HUES64 (cell line): ENCODE measurements around the gene FOXP1.
"Not testable (repeated sequence)": the region's sequence is repeated elsewhere in the genome, so short reads cannot be mapped to it uniquely, and the experiment has no call there.

Experiments used
- H3K27ac ChIP-seq: 2 replicates; pipeline ENCODE4 v1.7.0; 2013; ENCODE audit warnings: low read depth, low read length, inconsistent platforms
- H3K27me3 ChIP-seq: 2 replicates; pipeline ENCODE4 v1.6.1; 2013; ENCODE audit warnings: mild to moderate bottlenecking, low read length; ENCODE audit not compliant: insufficient read depth
- H3K36me3 ChIP-seq: 2 replicates; pipeline ENCODE4 v1.6.1; 2013; ENCODE audit warnings: mild to moderate bottlenecking, low read length; ENCODE audit not compliant: insufficient read depth
- H3K4me1 ChIP-seq: 2 replicates; pipeline ENCODE4 v1.6.1; 2013; ENCODE audit warnings: mild to moderate bottlenecking, low read length, moderate library complexity; ENCODE audit not compliant: insufficient read depth
- H3K4me3 ChIP-seq: 2 replicates; pipeline ENCODE4 v1.5.1; 2013; ENCODE audit warnings: mild to moderate bottlenecking, low read length, moderate library complexity
- H3K9ac ChIP-seq: 2 replicates; pipeline ENCODE4 v1.6.1; 2013; ENCODE audit warnings: mild to moderate bottlenecking, low read depth, low read length
- H3K9me3 ChIP-seq: 2 replicates; pipeline ENCODE4 v1.6.1; 2013; ENCODE audit warnings: low read depth, low read length; ENCODE audit not compliant: insufficient read depth
- WGBS: fragments of 150-250, 120-280 bp; methylation state at CpG from one replicate; pipeline ENCODE4 v1.1.7; 2013; ENCODE audit warnings: missing lambda C conversion rate; 5-methylcytosine and 5-hydroxymethylcytosine counted together

The FOXP1 gene

DNA sequence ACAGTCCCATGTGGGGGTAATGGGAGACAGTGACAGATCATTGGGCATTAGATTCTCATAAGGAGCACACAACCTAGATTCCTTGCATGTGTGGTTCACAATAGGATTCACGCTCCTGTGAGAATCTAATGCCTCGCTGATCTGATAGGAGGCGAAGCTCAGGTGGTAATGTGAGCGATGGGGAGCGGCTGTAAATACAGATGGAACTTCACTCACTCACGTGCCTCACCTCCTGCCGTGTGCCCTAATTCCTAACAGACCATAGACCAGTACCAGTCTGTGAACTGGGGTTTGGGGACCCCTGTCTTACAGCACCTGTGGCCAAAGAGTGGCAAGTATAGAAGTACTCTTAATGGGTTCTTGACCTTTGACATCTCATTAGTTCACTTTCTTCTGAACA, 554.7 kb downstream of the FOXP1 start:
- WGBS = 95% methylated on average over 7 of the region's 7 CpGs
- Histone ChIP-seq H3K4me3 (no peak overlapping the region), H3K27me3 (no peaks in the 10 kb centered on the region), H3K9ac (no peak overlapping the region), H3K4me1 (peaks cover 17% of the 10 kb centered on the region), H3K27ac (no peak overlapping the region), H3K36me3 (0 out of 2 replicates have a peak, but pooled peaks cover 5% of the 10 kb centered on the region), H3K9me3 (no peaks in the 10 kb centered on the region)

DNA sequence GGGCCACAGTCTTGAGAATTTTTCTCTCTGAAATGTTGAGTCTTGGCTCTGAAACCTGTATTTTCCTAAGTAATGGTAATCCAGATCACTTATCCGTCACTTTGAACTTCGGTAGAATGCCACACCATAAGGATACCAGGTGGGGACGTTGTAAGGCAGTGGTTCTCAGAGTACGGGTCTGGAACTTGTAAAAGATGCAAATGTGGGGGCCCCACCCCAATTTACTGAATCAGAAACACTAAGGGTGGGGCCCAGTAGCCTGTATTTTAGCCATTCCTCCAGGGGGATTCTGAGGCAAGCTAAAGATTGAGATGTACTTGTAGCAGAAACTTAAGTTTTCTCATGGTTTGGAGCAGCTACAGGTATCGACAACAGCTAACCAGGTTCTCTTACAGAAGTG, 555.3 kb downstream of the FOXP1 start:
- no peaks in the 10 kb centered on the region for H3K9me3 ChIP-seq
- no peak overlapping the region for H3K9ac ChIP-seq
- 0 out of 2 replicates have a peak, but pooled peaks cover 5% of the 10 kb centered on the region for H3K36me3 ChIP-seq
- H3K27ac ChIP-seq = no peak overlapping the region
- peaks cover 13% of the 10 kb centered on the region for H3K4me1 ChIP-seq
- no peaks in the 10 kb centered on the region for H3K27me3 ChIP-seq
- H3K4me3 ChIP-seq = no peak overlapping the region
- WGBS = 93% methylated on average over 5 of the region's 5 CpGs

DNA sequence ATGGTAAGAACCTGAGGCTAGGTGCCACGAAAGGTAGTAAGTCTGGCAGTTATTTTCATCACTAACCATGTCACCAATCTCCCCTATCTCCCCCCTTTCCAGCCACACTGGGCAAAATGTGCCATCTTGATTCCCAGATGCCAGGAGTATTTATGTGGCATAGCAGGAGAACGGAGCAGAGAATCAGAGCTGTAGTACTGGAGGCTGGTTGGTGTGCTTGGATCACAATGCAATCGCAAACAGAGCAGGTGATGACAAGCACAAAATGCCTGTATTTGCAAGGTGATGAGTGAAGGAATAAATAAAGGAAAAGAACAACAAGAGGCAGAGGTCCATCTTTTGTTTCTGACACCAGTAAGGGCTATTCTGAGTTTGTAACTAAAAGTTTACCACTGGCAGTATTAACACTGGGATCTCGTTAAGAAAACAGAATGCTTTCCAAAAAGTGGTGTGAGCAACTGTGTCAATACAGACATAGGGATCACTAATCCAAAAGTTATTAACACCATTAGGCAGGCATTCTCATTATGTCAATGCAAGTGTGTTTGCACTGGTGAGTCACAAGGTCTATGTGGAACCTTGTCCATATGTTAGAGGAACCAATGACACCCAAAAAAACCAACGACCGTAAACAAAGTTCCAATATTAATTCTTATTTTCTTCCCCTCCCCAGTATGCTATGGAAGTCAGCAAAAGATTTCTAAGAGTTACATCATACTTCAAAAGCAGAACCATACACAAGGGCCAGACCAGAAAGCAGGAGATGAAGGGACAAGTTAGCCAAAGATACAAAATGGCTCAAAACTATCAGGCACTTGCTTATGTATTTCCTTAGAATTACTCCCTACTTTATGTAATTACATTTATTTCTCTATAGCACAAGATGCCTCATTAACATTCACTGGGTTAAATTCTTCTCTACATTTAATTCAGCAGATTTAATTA, 556.6 kb downstream of the FOXP1 start:
- WGBS = 89% methylated on average over 6 of the region's 6 CpGs
- no peaks in the 10 kb centered on the region for H3K27me3 ChIP-seq
- H3K4me1 ChIP-seq = peaks cover 13% of the 10 kb centered on the region
- no peak overlapping the region for H3K4me3 ChIP-seq
- H3K27ac ChIP-seq = no peak overlapping the region; the same call in 1 of the 2 replicates
- no peaks in the 10 kb centered on the region for H3K9me3 ChIP-seq
- 0 out of 2 replicates have a peak, but pooled peaks cover 4% of the 10 kb centered on the region for H3K36me3 ChIP-seq
- H3K9ac ChIP-seq = no peak overlapping the region

DNA sequence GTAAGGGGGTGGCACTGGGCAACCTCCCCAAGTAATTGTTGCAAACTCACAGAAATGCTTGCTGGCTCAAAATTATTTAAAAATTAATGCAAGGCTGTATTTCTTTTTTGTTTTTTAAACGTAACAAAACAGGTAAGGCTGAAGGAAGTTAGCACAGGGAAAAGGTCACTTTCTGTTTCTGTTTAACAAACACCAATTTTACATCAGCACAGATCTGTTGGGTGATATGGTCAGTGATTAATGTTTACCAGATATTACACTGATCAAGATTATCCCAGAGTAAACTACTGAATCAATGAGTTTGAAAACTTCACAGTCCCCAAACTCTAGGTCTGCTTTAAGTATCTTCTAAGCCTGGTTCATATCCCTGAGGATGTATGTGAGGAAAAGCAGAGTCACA, 558.0 kb downstream of the FOXP1 start:
- H3K27ac ChIP-seq = no peak overlapping the region
- no peaks in the 10 kb centered on the region for H3K36me3 ChIP-seq
- no peaks in the 10 kb centered on the region for H3K9me3 ChIP-seq
- WGBS = 100% methylated on average over 1 of the region's 1 CpG
- H3K4me1 ChIP-seq = peaks cover 14% of the 10 kb centered on the region
- H3K9ac ChIP-seq = no peak overlapping the region
- no peak overlapping the region for H3K4me3 ChIP-seq
- no peaks in the 10 kb centered on the region for H3K27me3 ChIP-seq

DNA sequence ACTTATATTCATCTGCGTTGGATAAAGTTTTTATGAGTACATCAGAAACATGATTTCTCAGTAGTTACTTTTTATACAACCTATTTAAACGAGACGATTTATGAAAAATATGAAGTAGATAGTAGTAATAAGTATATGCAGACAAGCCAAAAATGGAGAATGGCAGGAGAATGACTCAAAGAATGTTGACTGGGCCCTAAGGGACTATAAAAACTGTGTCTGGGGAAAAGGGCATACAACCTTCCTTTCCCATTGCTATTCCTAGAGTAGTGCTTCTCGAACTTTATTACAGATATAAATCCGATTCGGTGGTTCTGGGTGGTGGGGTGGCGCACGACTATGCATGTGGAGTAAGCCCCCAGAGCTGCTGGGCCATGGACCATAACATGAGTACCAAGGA, 558.5 kb downstream of the FOXP1 start:
- Histone ChIP-seq H3K9ac (no peak overlapping the region), H3K4me1 (peaks cover 14% of the 10 kb centered on the region), H3K27ac (no peak overlapping the region), H3K27me3 (no peaks in the 10 kb centered on the region), H3K9me3 (no peaks in the 10 kb centered on the region), H3K36me3 (no peaks in the 10 kb centered on the region), H3K4me3 (no peak overlapping the region)
- 96% methylated on average over 8 of the region's 8 CpGs for WGBS

DNA sequence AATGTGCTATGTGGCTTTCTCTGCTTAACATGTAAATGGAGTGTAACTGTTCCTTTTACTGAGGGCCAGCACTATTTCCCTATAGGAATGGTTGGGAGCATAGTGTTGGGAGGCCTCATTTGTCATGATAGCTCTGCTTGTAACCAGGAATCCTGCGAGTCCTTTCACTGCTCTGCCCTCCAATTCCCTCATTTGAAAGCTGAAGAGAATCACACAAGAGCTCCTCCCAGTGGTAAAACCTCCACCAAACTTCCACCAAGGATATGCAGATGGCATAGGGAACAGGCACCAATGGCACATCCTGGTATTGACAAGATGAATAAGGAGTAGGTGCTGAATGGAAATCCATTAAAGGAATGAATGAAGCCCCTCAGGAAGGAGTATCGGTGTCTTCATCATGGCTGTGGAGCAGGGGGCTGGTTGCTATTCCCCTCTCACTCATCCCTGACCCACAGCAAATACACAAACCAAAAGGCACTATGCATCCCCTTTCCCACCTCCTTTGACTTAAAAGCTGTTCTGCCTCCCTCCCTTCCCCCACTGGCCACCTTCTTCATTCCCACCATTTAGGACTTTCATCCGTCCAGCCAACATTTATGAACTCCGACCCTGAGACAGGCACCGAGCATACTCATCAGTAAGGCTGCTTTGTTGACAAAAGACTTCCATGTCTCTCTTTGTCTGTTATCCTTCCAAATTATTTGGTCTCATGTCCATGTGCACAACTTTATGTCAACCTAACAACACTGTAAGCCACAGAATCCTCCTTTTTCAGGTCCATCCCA, 560.8 kb downstream of the FOXP1 start:
- Histone ChIP-seq H3K36me3 (no peaks in the 10 kb centered on the region), H3K27ac (no peak overlapping the region), H3K9ac (no peak overlapping the region), H3K4me3 (no peak overlapping the region), H3K27me3 (no peaks in the 10 kb centered on the region), H3K9me3 (no peaks in the 10 kb centered on the region), H3K4me1 (peaks cover 14% of the 10 kb centered on the region)
- 70% methylated on average over 5 of the region's 5 CpGs for WGBS

DNA sequence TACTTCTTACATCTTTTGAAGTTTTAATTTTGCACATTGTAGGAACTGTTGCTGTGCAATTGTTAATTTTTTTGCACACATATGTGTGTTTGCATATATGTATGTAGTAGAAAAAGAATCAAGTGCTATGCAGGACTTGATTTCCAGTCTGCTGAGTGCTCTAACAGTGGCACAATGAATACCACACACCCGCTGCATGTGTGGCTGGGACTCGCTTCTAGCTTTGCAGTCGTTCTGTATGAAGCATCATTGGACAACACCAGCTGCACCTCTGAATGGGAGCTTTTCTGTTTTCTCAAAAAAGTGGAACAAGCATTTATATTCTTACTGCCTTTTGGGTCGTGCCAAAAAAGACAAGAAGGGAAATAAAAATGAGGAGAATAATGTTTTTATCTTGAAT, 564.7 kb downstream of the FOXP1 start:
- WGBS = 89% methylated on average over 4 of the region's 4 CpGs
- Histone ChIP-seq H3K4me3 (no peak overlapping the region), H3K27me3 (no peaks in the 10 kb centered on the region), H3K9me3 (no peaks in the 10 kb centered on the region), H3K36me3 (peaks cover 8% of the 10 kb centered on the region), H3K9ac (no peak overlapping the region), H3K27ac (no peak overlapping the region), H3K4me1 (peaks cover 14% of the 10 kb centered on the region)

DNA sequence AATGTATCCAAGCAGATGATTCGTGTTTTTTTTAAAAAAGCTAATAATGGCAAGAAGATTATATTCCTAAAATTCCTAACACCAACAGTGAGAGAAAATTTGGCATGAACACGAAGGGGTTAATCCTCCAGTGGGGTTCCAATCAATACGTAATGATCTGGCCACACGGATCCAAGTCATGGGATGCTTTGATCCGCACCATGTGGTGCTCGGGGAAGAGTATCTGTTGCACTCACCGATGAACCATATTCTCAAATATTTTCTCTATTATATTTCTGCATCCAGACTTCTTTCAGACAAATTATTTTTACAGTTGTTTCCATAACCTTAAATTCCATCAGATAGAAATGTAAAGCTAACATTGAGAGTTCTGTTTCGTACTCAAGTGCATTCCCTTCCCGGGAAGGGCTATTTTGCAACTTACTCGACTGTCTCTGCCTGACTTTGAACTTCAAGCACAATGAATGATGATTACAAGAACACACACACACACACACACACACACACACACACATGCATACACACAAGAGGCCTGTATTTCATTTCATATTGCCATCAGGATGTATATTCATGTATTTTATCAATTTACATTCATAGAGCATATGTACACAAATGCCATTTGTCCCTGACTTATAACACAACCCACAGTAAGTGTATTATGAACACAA, 567.2 kb downstream of the FOXP1 start:
- no peaks in the 10 kb centered on the region for H3K4me1 ChIP-seq
- no peaks in the 10 kb centered on the region for H3K27me3 ChIP-seq
- peaks cover 13% of the 10 kb centered on the region for H3K36me3 ChIP-seq
- no peaks in the 10 kb centered on the region for H3K9me3 ChIP-seq
- whole genome bisulfite sequencing = 92% methylated on average over 10 of the region's 10 CpGs
- H3K27ac ChIP-seq = no peak overlapping the region
- H3K9ac ChIP-seq = no peak overlapping the region
- H3K4me3 ChIP-seq = no peak overlapping the region

DNA sequence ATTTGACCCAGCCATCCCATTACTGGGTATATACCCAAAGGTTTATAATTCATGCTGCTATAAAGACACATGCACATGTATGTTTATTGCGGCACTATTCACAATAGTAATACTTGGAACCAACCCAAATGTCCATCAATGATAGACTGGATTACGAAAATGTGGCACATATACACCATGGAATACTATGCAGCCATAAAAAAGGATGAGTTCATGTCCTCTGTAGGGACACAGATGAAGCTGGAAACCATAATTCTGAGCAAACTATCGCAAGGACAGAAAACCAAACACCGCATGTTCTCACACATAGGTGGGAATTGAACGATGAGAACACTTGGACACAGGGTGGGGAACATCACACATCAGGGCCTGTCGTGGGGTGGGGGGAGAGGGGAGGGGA, 568.9 kb downstream of the FOXP1 start:
- WGBS = over 99% methylated on average over 6 of the region's 6 CpGs
- not testable (repeated sequence) for H3K27ac ChIP-seq, H3K4me3 ChIP-seq

DNA sequence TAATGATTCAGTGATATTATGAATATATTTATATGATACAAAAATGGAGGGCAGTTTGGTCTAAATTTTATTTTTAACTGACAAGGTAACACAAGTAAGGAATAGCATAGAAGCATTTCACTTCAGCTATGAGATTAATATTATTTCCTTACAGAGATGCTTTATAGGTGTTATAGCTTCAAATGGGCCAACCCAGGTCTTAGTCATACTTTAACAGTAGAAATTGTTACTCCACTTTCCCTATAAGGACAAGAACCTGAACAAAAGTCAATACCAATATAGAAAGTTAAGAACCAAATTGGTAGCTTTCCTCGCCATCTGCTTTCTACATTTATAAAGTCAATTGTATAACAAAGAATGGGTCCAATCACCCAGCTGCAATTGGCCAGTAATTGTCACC, 570.6 kb downstream of the FOXP1 start:
- no peaks in the 10 kb centered on the region for H3K9me3 ChIP-seq
- H3K27ac ChIP-seq = no peak overlapping the region
- no peak overlapping the region for H3K4me3 ChIP-seq
- H3K36me3 ChIP-seq = peaks cover 13% of the 10 kb centered on the region
- 91% methylated on average over 1 of the region's 1 CpG for WGBS
- no peak overlapping the region for H3K9ac ChIP-seq
- no peaks in the 10 kb centered on the region; the same call in 1 of the 2 replicates for H3K27me3 ChIP-seq
- peaks cover 6% of the 10 kb centered on the region for H3K4me1 ChIP-seq

More for the DNA sequence above, 568.9 kb downstream of the FOXP1 start:
- not testable (repeated sequence) for H3K27me3 ChIP-seq, H3K9me3 ChIP-seq, H3K9ac ChIP-seq, H3K4me1 ChIP-seq
- H3K36me3 ChIP-seq = peaks cover 13% of the 10 kb centered on the region
